Activated CD8-positive, alpha-beta memory T cell treated with anti-CD3 and anti-CD28 coated beads, Interleukin-2, amount 50 U/mL, for 1 hour (primary cell): Measurements from ENCODE around the gene BORA.
"Not testable (repeated sequence)": the region's sequence is repeated elsewhere in the genome, so short reads cannot be mapped to it uniquely, and the experiment has no call there.

Source experiments
- DNase-seq: peaks from one replicate; pipeline ENCODE4 v3.0.0-alpha.2; 2020; ENCODE audit errors: extremely low read depth

BORA gene

DNA sequence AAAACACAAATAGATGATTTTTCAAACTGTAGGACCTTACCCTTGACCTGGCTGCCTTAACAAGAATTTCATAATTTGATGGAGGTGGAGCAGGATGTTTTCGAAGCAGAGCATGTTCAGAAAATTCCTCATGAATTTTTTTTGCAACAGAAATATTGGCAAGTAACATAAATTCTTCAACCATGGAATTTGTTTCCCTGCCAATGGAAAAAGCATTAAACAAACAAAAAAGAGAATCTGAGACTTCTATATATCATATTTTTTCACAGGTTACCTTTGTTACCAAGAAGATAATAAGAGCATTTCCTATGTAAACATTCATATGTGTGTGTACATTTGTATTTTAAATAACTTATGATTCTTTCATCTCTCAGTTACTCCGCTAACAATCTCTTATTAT is 35.7 kb downstream of the BORA start:
- DNase-seq, result no peak

DNA sequence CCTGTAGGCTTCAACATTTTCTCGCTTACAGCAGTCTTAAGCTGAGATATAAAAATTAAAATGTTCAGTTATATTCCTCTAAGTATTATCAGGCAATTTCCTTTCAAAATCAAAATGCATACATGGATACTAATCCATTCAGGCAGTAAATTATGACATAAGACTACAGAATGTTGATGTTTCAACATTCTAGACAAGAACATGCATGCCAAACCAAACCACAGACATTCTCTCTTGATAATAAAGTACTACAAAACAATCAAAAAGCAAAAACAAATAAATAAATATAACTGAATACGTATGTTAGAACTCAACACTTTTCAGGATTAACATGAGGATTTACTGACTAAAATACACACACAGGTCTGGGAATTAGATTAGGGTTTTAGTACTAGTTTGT is 46.3 kb downstream of the BORA start:
- no peak for DNase-seq

DNA sequence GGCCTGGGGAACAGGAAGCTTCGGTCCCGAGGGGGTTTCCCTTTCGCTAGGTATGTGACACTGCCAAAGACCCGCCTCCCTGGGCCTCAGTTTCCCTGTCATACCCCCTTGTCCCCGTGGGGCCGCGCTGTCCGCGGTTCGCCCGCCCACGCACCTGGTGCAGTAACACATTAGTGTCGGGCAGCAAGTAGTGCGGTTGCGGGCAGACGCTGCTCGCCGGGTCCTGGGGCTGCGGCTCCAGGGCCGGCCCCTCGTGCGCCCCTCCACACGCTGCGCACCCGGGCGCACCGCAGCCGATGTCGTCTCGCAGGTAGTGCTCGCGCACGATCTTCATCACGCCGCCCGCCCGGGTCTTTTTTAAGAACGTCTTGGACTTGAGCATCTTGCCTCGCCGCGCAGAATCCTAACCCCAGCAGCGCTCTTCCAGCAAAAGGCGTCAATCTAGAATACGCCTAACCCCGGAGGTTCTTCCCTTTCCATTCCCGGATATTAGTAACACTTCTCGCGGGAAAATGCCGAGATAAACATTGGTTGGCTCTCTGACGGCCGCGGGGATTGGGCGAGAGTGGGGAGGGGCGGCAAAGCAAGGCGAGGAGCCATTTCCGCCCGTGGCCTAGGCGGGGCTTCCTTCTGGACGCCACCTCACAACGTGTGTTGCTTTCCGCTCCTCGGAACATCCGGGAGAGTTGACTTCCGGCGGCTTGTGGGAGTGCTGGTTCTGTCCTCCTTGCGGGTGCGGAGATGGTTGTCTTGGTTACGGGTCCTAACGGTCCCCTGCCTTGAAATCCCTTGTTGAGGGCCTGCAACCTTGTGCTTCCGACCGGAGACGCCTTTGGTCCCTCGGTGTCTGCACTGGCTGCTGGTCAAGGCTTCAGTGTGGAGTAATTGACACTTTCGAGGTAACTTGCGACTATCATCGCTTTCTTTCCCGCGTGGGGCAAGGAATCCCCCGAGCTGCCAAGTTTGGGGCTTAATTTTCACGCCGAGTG is 54.0 kb downstream of the BORA start, which contains the start of the genes DIS3 and PIBF1:
Gene DIS3 (minus strand): TSS at position 450 of the 989 bp plus-strand sequence. CDS start 68 bp downstream, at position 382.
Gene PIBF1 (plus strand): TSS at position 683 of the 989 bp plus-strand sequence. CDS start 1,337 bp downstream, outside the sequence.
- DNase-seq, result peak; percentile 88

DNA sequence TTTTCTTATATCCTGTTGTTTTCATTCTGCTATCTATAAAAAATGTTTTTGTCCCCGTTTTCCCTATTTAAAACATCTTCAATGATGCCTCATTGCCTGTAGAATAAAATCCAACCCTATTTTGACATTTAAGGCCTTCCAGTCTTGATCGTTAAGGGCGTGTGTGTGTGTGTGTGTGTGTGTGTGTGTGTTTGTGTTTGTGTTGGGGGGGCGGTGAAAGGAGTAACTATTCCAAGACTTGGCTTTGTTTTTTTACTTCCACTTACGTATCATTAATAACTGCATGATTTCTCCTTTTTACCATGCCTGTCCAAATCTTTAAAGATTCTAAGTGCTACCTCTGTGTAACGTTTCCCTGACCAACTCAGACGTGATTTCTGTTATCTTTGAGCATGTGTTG is 55.0 kb downstream of the BORA start:
- no peak for DNase-seq

DNA sequence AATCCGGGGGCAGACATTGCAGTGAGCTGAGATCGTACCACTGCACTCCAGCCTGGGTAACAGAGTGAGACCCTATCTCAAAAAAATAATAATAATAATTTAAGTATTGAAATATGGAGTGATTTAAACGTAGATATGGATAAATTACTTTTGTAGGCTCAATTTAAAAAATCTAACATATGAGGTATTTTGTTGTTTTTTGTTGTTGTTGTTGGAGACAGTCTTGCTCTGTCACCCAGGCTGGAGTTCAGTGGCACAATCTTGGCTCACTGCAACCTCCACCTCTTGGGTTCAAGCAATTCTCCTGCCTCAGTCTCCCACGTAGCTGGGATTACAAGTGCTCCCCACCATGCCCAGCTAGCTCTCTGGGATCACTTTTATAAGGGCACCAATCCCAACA is 57.0 kb downstream of the BORA start:
- not testable (repeated sequence) for DNase-seq

DNA sequence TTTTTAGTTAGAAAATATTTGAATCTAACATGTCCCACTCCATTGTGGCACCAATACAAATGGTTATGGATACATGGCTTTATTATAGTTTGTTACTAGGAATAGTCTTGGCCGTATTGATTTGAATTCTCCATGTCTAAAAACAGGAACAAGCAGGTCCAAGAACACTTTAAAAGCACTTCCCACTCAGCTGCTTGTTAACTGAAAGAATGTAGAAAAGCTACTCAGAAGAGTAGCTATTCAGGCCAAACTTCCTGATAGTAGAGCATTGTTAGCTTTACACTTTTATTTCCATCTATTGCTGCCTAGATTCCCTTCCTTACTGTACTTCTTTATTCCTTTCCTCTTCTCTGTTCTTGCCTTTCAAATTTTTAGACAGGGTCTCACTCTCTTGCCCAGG is 61.1 kb downstream of the BORA start:
- DNase-seq, result no peak

DNA sequence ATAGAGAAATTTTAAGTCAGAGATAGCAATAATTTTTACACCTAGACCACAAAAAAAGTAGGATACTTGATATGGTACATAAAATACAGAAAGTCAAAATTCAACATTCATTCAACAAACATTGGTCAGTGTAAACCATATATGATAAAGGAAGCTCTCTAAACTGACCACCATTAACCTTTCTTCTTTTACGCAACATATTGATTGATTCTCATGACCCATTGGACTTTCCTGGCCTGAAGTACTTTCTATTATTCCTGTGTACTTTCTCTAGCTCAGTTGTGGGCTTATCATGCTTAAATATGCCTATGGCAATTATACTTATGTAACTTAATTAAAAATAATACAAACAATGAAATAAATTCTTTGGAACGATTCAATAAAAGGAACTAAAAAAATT is 64.9 kb downstream of the BORA start:
- no peak for DNase-seq

DNA sequence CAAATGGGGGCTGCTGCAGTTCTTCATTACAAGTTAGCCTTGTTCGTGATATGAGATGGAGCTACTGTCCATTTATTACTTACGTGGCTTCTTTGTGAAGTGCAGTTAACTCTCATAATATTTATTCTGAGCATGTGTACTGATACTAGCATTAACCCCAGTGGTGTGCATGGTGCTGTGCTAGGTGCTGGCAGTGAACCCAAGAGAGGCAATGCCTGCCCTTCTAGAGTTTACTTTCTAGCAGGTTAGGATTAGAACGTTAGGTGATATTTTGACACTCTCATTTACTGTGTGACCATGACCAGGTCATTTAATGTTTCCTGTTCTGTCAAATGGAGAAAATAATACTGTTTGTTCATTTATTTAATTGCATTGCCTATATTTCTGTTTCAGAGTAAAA is 71.1 kb downstream of the BORA start:
- DNase-seq, result no peak

DNA sequence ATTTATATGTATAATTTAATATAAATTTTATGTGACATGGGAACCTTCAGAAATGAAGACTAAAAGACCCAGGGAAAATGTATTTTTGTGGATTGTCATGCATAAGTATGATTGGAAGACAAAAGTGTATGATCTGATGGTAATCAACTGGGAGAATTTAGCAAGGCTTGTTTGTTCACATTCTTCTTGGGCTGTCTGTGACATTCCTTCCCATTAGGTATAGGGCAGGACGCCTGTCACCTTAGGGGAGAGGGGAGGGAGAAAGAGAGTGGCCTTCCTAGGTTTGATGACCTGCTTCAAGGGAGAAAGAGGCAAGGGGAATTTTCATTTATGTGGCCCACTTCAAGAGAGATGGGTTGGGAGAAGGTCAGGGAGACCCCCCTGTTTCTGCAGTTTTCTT is 76.6 kb downstream of the BORA start:
- DNase-seq, result no peak
